GM12878 (cell line): Measurements from ENCODE around the gene SELPLG. TPM values are rescaled to one million over a fixed set of nuclear protein-coding genes. Genes with fewer than 3 reads are reported as not detected.

ENCODE experiments used
- ATAC-seq: fragments of 200-7000 bp; cut with Tn5 transposase; 3 replicates; pipeline ENCODE4 v1.9.1; 2020; ENCODE audit warnings: mild to moderate bottlenecking, moderate library complexity
- BruUV-seq: library from RNA; stranded (reverse); fragments of 400-500 nt; replicated peaks from 2 replicates; lab custom pipeline; 2021; lab: Mats Ljungman, UMichigan
- CTCF ChIA-PET: fragments of 300-600 bp; sonication (Branson Sonifier 250); formaldehyde crosslinking; extraction: SDS; loops from one replicate; lab custom pipeline; 2021; ENCODE audit warnings: inconsistent platforms; lab: Yijun Ruan, JAX
- POLR2A ChIA-PET: fragments of 350-600 bp; formaldehyde crosslinking; extraction: SDS; loops from one replicate; lab custom pipeline; 2021; ENCODE audit warnings: inconsistent platforms; lab: Charles Lee
- RAD21 ChIA-PET: fragments of 300-600 bp; sonication (Branson Sonifier 250); formaldehyde crosslinking; loops from one replicate; lab custom pipeline; 2023; ENCODE audit warnings: antibody characterized with exemption; ENCODE audit not compliant: unreplicated experiment; lab: Charles Lee
- SMC1A ChIA-PET: fragments of 300-600 bp; sonication (Branson Sonifier 250); formaldehyde crosslinking; loops from one replicate; lab custom pipeline; 2023; ENCODE audit not compliant: unreplicated experiment, uncharacterized antibody; lab: Charles Lee
- DNase-seq: peaks from one replicate; pipeline ENCODE4 v3.0.0-alpha.2; 2011; ENCODE audit warnings: low read depth, low spot score
- FAIRE-seq: peaks from 3 replicates; lab custom pipeline; 2011; peaks lifted over from hg19 to GRCh38; lab: Jason Lieb, UNC
- H2AFZ ChIP-seq: 2 replicates; pipeline ENCODE4 v1.6.0; 2011; ENCODE audit warnings: low read depth, low read length, control low read depth; ENCODE audit not compliant: control insufficient read depth
- H3K27ac ChIP-seq: 2 replicates; pipeline ENCODE4 v1.5.1; 2011; ENCODE audit warnings: control low read depth; ENCODE audit not compliant: control insufficient read depth, insufficient read depth
- H3K27me3 ChIP-seq, 2 experiments: replicated peaks in 1 of 2; 2 replicates each; pipeline versions ENCODE4 v1.6.0 to v1.6.1; 2011; ENCODE audit warnings: low read length in 1 of 2; ENCODE audit not compliant: control insufficient read depth in 2 of 2, insufficient read depth in 2 of 2
- H3K36me3 ChIP-seq, 2 experiments: 2 replicates each; pipeline ENCODE4 v1.5.1; 2011; ENCODE audit warnings: low read length in 1 of 2; ENCODE audit not compliant: control insufficient read depth in 2 of 2, insufficient read depth in 2 of 2
- H3K4me1 ChIP-seq: 2 replicates; pipeline ENCODE4 v1.6.1; 2011; ENCODE audit warnings: mild to moderate bottlenecking, low read length, moderate library complexity, mixed read lengths; ENCODE audit not compliant: control insufficient read depth, insufficient read depth
- H3K4me2 ChIP-seq: 2 replicates; pipeline ENCODE4 v1.6.0; 2011; ENCODE audit warnings: control low read depth; ENCODE audit not compliant: control insufficient read depth, insufficient read depth
- H3K4me3 ChIP-seq: fragments of 200-600 bp; sonication (generic); 2 replicates; pipeline ENCODE4 v1.5.1; 2016
- H3K79me2 ChIP-seq: 2 replicates; pipeline ENCODE4 v1.6.0; 2011; ENCODE audit warnings: low read length; ENCODE audit not compliant: control insufficient read depth, insufficient read depth
- H3K9ac ChIP-seq: 2 replicates; pipeline ENCODE4 v1.8.0; 2011; ENCODE audit warnings: low read length, control low read depth, mixed read lengths; ENCODE audit not compliant: control insufficient read depth, insufficient read depth
- H3K9me3 ChIP-seq: replicated peaks from 3 replicates; pipeline ENCODE4 v1.5.1; 2011; ENCODE audit warnings: mild to moderate bottlenecking, low read length; ENCODE audit not compliant: control insufficient read depth, insufficient read depth
- H4K20me1 ChIP-seq: 2 replicates; pipeline ENCODE4 v1.6.0; 2011; ENCODE audit not compliant: control insufficient read depth, insufficient read depth
- BHLHE40 ChIP-seq, 2 experiments: fragments of 450-650 bp in 1 of 2; IDR thresholded peaks; 2 replicates each; pipeline ENCODE4 v1.6.1; 2011 to 2017; ENCODE audit warnings: low read depth in 2 of 2, borderline replicate concordance in 1 of 2, improper control_type of control experiment in 1 of 2, low read length in 1 of 2, mild to moderate bottlenecking in 1 of 2
- HDAC6 ChIP-seq: fragments of 200-600 bp; sonication (generic); IDR thresholded peaks from one replicate; pipeline ENCODE4 v1.8.0; 2017; ENCODE audit warnings: antibody characterized with exemption; ENCODE audit not compliant: unreplicated experiment
- POLR2A ChIP-seq: IDR thresholded peaks from 2 replicates; pipeline ENCODE4 v1.6.1; 2011; ENCODE audit warnings: low read depth, mild to moderate bottlenecking, low read length
- POLR2AphosphoS5 ChIP-seq: IDR thresholded peaks from 2 replicates; pipeline ENCODE4 v1.6.1; 2011; ENCODE audit warnings: mild to moderate bottlenecking, low read length, inconsistent platforms
- POU2F2 ChIP-seq: IDR thresholded peaks from 3 replicates; pipeline ENCODE4 v1.6.1; 2011; ENCODE audit warnings: low read depth, mild to moderate bottlenecking, low read length, borderline replicate concordance
- TCF12 ChIP-seq: IDR thresholded peaks from 2 replicates; pipeline ENCODE4 v1.6.1; 2011; ENCODE audit warnings: low read depth, mild to moderate bottlenecking, low read length
- ZNF207 ChIP-seq: fragments of 450-650 bp; IDR thresholded peaks from 2 replicates; pipeline ENCODE4 v1.6.1; 2014; ENCODE audit warnings: antibody characterized with exemption, mild to moderate bottlenecking, borderline replicate concordance
- WGBS: methylation state at CpG from one replicate; pipeline ENCODE4 v1.1.6; 2016; ENCODE audit warnings: low lambda C conversion rate; ENCODE audit not compliant: insufficient replicate concordance, insufficient coverage; ENCODE audit errors: missing lambda C conversion rate; 5-methylcytosine and 5-hydroxymethylcytosine counted together
- in situ Hi-C: fragments of 300-500 bp; cut with MboI; formaldehyde crosslinking; loops from 9 replicates; pipeline ENCODE4 v1.14.3; 2018; ENCODE audit warnings: mixed read lengths
- intact Hi-C: fragments of 100-400 bp; cut with micrococcal nuclease; formaldehyde crosslinking; loops from one replicate; pipeline ENCODE4 v1.14.2; 2022; ENCODE audit not compliant: unreplicated experiment
- polyA plus RNA-seq, 11 experiments: library from polyadenylated mRNA; depleted of rRNA in 4 of 11; unstranded in 6 of 11; stranded (reverse) in 5 of 11; fragments of >200 nt; fragmentation: Nextera tagmentation in 4 of 11; fragmentation: Illumina TruSeq in 1 of 11; extraction: Ambion mirVana in 4 of 11; extraction: Trizol in 1 of 11; gene quantifications; 1 replicate in 1 of 11; 2 replicates in 10 of 11; pipeline versions ENCODE4 v1.2.1 to v1.2.3, GENCODE V29; 2011 to 2016; ENCODE audit warnings: inconsistent platforms in 2 of 11, missing spikeins in 2 of 11, low read depth in 1 of 11
- total RNA-seq, 4 experiments: library from RNA; depleted of rRNA in 3 of 4; stranded (reverse); fragments of >200 nt in 3 of 4; fragmentation: Illumina TruSeq in 1 of 4; extraction: Trizol in 1 of 4; gene quantifications; 2 replicates each; pipeline versions ENCODE4 v1.2.1 to v1.2.3, GENCODE V29; 2013 to 2021
- TF ChIP-seq, protein P1 (sequence below): fragments of 150-350 bp; IDR thresholded peaks from 2 replicates; pipeline ENCODE4 v1.6.1; 2014; ENCODE audit warnings: mild to moderate bottlenecking, low read depth, low read length
- TF ChIP-seq, protein P2 (sequence below): IDR thresholded peaks from 2 replicates; pipeline ENCODE4 v1.6.1; 2012; ENCODE audit warnings: improper control_type of control experiment, low read depth, low read length; ENCODE audit not compliant: insufficient replicate concordance
- TF ChIP-seq, protein P3 (sequence below): fragments of 450-650 bp; IDR thresholded peaks from 2 replicates; pipeline ENCODE4 v1.6.1; 2017; ENCODE audit warnings: mild to moderate bottlenecking, moderate library complexity

SELPLG gene
- total and polyA plus RNA-seq, 10 of the 15 experiments (the other 5 are each of a cell fraction or from before 2014, with no cell fraction given) = 3.2 to 32.3 (median 23.9) TPM

DNA sequence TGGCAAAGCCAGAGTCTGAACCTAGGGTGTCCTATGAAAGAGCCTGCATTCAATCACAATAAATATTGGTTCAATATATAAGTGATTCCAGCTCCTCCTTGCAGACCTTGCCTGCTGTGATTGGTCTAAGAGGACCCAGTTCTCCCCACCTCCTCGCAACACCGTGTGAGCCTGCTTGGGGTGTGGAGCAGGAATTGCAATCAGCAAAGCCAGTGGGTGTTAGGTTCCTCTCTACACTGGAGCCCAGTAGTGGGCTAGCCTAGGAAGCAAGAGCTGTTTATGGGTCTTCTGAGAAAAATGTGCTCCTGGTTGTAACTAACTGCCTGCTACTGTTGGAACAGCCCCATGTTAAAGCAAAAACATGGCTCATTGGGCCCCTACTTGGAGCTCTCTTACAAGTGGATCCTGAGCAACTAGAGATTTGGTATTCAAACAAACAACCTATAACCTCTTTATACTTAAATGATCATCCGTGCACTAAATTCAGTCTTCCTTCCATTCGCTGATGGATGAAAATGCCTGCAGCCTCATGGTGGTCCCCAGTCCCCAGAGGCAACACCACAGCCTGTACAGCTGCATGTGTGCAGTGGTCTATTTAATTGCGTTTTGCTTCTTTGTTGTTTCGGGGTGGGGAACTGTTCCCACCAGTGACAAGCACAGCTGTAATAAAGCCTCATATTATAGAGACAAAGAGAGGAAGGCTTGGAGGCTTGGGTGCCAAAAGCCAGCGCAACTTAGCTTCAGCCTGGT is 3.7 kb upstream of the SELPLG start:
- H3K79me2 ChIP-seq = peaks cover 19% of the 10 kb centered on the region
- DNase-seq (no peak), ATAC-seq (0 out of 3 replicates have a peak, but pooled peaks have one; percentile 1), FAIRE-seq (no peak)
- H4K20me1 ChIP-seq = no peaks in the 10 kb centered on the region
- 65% methylated on average over 7 of the region's 7 CpGs for WGBS
- H2AFZ ChIP-seq = no peak overlapping the region
- in situ Hi-C loops = loop anchor here (10.0 kb wide), 1 partner anchor 457 kb away; the partner anchor contains the start of genes ALKBH2 and UNG
- intact Hi-C loops = loop anchor here (2.0 to 10.0 kb wide), 3 partner anchors 27 to 457 kb away; partner anchors contain the start of genes ALKBH2, CMKLR1 and UNG
- H3K4me2 ChIP-seq = peak overlapping the region; percentile 82
- peaks cover 85% of the 10 kb centered on the region for H3K4me1 ChIP-seq
- BruUV-seq = no TSS peak
- CTCF ChIA-PET = interaction anchor here (1.0 to 17.2 kb wide), 11 partner anchors 16 to 318 kb away, joined by 3 to 244 read pairs (median 5); partner anchors contain the start of gene ISCU
- no peaks in the 10 kb centered on the region for H3K27me3 ChIP-seq
- RAD21 ChIA-PET = interaction anchor here (0.7 to 17.3 kb wide), 11 partner anchors 10 to 212 kb away, joined by 3 to 413 read pairs (median 17); partner anchors contain the start of genes ISCU and SART3
- H3K27ac ChIP-seq = peak overlapping the region; percentile 65
- H3K9me3 ChIP-seq = no peaks in the 10 kb centered on the region
- H3K9ac ChIP-seq = peak overlapping the region; percentile 78
- SMC1A ChIA-PET = interaction anchor here (0.6 to 16.7 kb wide), 17 partner anchors 9 to 167 kb away, joined by 3 to 397 read pairs (median 5); partner anchors contain the start of genes ISCU and SART3
- no peaks in the 10 kb centered on the region; a peak in 1 of 4 replicates for H3K36me3 ChIP-seq
- POLR2A ChIA-PET = interaction anchor here (0.5 to 10.5 kb wide), 9 partner anchors 9 to 174 kb away, joined by 3 to 199 read pairs (median 5); no protein-coding TSS in a partner anchor
- peak overlapping the region; percentile 62; the same call in 1 of the 2 replicates for H3K4me3 ChIP-seq
- TF ChIP-seq, protein P1, sequence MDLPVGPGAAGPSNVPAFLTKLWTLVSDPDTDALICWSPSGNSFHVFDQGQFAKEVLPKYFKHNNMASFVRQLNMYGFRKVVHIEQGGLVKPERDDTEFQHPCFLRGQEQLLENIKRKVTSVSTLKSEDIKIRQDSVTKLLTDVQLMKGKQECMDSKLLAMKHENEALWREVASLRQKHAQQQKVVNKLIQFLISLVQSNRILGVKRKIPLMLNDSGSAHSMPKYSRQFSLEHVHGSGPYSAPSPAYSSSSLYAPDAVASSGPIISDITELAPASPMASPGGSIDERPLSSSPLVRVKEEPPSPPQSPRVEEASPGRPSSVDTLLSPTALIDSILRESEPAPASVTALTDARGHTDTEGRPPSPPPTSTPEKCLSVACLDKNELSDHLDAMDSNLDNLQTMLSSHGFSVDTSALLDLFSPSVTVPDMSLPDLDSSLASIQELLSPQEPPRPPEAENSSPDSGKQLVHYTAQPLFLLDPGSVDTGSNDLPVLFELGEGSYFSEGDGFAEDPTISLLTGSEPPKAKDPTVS = no peak
- TF ChIP-seq HDAC6 (no peak), POU2F2 (peak; percentile 52; the same call in 2 of the 3 replicates), BHLHE40 (IDR thresholded peaks at IDR 0.05; ENCODE audit: borderline replicate concordance in 1 of 2, low read depth in 2 of 2, low read length in 1 of 2) (no peak), POLR2A (peak; percentile 58), TCF12 (0 out of 2 replicates have a peak, but pooled peaks have one; percentile 23), POLR2AphosphoS5 (peak; percentile 91), ZNF207 (no peak)
- TF ChIP-seq, protein P2, sequence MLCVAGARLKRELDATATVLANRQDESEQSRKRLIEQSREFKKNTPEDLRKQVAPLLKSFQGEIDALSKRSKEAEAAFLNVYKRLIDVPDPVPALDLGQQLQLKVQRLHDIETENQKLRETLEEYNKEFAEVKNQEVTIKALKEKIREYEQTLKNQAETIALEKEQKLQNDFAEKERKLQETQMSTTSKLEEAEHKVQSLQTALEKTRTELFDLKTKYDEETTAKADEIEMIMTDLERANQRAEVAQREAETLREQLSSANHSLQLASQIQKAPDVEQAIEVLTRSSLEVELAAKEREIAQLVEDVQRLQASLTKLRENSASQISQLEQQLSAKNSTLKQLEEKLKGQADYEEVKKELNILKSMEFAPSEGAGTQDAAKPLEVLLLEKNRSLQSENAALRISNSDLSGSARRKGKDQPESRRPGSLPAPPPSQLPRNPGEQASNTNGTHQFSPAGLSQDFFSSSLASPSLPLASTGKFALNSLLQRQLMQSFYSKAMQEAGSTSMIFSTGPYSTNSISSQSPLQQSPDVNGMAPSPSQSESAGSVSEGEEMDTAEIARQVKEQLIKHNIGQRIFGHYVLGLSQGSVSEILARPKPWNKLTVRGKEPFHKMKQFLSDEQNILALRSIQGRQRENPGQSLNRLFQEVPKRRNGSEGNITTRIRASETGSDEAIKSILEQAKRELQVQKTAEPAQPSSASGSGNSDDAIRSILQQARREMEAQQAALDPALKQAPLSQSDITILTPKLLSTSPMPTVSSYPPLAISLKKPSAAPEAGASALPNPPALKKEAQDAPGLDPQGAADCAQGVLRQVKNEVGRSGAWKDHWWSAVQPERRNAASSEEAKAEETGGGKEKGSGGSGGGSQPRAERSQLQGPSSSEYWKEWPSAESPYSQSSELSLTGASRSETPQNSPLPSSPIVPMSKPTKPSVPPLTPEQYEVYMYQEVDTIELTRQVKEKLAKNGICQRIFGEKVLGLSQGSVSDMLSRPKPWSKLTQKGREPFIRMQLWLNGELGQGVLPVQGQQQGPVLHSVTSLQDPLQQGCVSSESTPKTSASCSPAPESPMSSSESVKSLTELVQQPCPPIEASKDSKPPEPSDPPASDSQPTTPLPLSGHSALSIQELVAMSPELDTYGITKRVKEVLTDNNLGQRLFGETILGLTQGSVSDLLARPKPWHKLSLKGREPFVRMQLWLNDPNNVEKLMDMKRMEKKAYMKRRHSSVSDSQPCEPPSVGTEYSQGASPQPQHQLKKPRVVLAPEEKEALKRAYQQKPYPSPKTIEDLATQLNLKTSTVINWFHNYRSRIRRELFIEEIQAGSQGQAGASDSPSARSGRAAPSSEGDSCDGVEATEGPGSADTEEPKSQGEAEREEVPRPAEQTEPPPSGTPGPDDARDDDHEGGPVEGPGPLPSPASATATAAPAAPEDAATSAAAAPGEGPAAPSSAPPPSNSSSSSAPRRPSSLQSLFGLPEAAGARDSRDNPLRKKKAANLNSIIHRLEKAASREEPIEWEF = no peak
- TF ChIP-seq, protein P3, sequence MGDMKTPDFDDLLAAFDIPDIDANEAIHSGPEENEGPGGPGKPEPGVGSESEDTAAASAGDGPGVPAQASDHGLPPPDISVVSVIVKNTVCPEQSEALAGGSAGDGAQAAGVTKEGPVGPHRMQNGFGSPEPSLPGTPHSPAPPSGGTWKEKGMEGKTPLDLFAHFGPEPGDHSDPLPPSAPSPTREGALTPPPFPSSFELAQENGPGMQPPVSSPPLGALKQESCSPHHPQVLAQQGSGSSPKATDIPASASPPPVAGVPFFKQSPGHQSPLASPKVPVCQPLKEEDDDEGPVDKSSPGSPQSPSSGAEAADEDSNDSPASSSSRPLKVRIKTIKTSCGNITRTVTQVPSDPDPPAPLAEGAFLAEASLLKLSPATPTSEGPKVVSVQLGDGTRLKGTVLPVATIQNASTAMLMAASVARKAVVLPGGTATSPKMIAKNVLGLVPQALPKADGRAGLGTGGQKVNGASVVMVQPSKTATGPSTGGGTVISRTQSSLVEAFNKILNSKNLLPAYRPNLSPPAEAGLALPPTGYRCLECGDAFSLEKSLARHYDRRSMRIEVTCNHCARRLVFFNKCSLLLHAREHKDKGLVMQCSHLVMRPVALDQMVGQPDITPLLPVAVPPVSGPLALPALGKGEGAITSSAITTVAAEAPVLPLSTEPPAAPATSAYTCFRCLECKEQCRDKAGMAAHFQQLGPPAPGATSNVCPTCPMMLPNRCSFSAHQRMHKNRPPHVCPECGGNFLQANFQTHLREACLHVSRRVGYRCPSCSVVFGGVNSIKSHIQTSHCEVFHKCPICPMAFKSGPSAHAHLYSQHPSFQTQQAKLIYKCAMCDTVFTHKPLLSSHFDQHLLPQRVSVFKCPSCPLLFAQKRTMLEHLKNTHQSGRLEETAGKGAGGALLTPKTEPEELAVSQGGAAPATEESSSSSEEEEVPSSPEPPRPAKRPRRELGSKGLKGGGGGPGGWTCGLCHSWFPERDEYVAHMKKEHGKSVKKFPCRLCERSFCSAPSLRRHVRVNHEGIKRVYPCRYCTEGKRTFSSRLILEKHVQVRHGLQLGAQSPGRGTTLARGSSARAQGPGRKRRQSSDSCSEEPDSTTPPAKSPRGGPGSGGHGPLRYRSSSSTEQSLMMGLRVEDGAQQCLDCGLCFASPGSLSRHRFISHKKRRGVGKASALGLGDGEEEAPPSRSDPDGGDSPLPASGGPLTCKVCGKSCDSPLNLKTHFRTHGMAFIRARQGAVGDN = 0 out of 2 replicates have a peak, but pooled peaks have one; percentile 10
